Epidermal melanocyte (primary cell): ENCODE measurements around the gene FAM200C.
"Not testable (repeated sequence)": the region's sequence is repeated elsewhere in the genome, so short reads cannot be mapped to it uniquely, and the experiment has no call there.

Source experiments
- DNase-seq: peaks from one replicate; pipeline ENCODE4 v3.0.0; 2011; ENCODE audit warnings: low spot score; ENCODE audit not compliant: insufficient read length

The FAM200C gene

GRCh38 chr5:160399402-160400353, at the start of gene FAM200C:
Gene FAM200C, minus strand, starts transcription at chr5:160400054. Its CDS starts 4,564 bp downstream, at chr5:160395490.
- DNase-seq, result peak; percentile 78

GRCh38 chr5:160449458-160449857, 49.6 kb upstream of the FAM200C start:
- no peak for DNase-seq

- DNase-seq, result no peak
Measured at GRCh38 chr5:160448886-160449285, 49.0 kb upstream of the FAM200C start.

GRCh38 chr5:160445751-160446150, 45.9 kb upstream of the FAM200C start:
- no peak for DNase-seq

GRCh38 chr5:160445132-160445531, 45.3 kb upstream of the FAM200C start:
- DNase-seq, result no peak

- DNase-seq, result no peak
Measured at GRCh38 chr5:160444407-160444806, 44.6 kb upstream of the FAM200C start.

- DNase-seq, result no peak
Measured at GRCh38 chr5:160442824-160443431, 43.1 kb upstream of the FAM200C start.

GRCh38 chr5:160441311-160441781, 41.5 kb upstream of the FAM200C start:
- no peak for DNase-seq

- peak; percentile 86 for DNase-seq
Measured at GRCh38 chr5:160439205-160439600, 39.3 kb upstream of the FAM200C start.

- peak; percentile 75 for DNase-seq
Measured at GRCh38 chr5:160438316-160439204, 38.7 kb upstream of the FAM200C start.

- no peak for DNase-seq
Measured at GRCh38 chr5:160437271-160437670, 37.4 kb upstream of the FAM200C start.

- not testable (repeated sequence) for DNase-seq
Measured at GRCh38 chr5:160436661-160437060, 36.8 kb upstream of the FAM200C start.

- DNase-seq, result no peak
Measured at GRCh38 chr5:160436017-160436416, 36.2 kb upstream of the FAM200C start.

- no peak for DNase-seq
Measured at GRCh38 chr5:160435532-160435931, 35.7 kb upstream of the FAM200C start.

- no peak for DNase-seq
Measured at GRCh38 chr5:160434022-160434531, 34.2 kb upstream of the FAM200C start.

- DNase-seq, result no peak
Measured at GRCh38 chr5:160432787-160433186, 32.9 kb upstream of the FAM200C start.

- DNase-seq, result no peak
Measured at GRCh38 chr5:160432196-160432595, 32.3 kb upstream of the FAM200C start.

GRCh38 chr5:160427607-160428006, 27.8 kb upstream of the FAM200C start:
- DNase-seq, result no peak

GRCh38 chr5:160423099-160423498, 23.2 kb upstream of the FAM200C start:
- no peak for DNase-seq

GRCh38 chr5:160421625-160422258, 21.9 kb upstream of the FAM200C start, which contains the start of gene PTTG1:
Gene PTTG1, plus strand, starts transcription at chr5:160421855. Its CDS starts 458 bp downstream, at chr5:160422313.
- peak; percentile 68 for DNase-seq

GRCh38 chr5:160420331-160420610, 20.4 kb upstream of the FAM200C start:
- DNase-seq, result no peak
